ENCODE measurements around the gene ABHD10. TPM values are rescaled to one million over a fixed set of nuclear protein-coding genes. Genes with fewer than 3 reads are reported as not detected.
"Not testable (repeated sequence)": the region's sequence is repeated elsewhere in the genome, so short reads cannot be mapped to it uniquely, and the experiment has no call there.

The ABHD10 gene
- total RNA-seq, 1 donor from 2014 or later, result 29.7 TPM

GRCh38 chr3:112020674-112021085 lies 41.9 kb downstream of the ABHD10 start:
- intact Hi-C loops (cut with micrococcal nuclease), result no loop called here

GRCh38 chr3:112027142-112027541 lies 48.3 kb downstream of the ABHD10 start:
- intact Hi-C loops (cut with micrococcal nuclease), result no loop called here

GRCh38 chr3:112027826-112028225 lies 49.0 kb downstream of the ABHD10 start:
- intact Hi-C loops (cut with micrococcal nuclease), result no loop called here

GRCh38 chr3:112030901-112031300 lies 52.1 kb downstream of the ABHD10 start:
- intact Hi-C loops (cut with micrococcal nuclease), result no loop called here

GRCh38 chr3:112032098-112032731 lies 53.4 kb downstream of the ABHD10 start:
- intact Hi-C loops (cut with micrococcal nuclease), result no loop called here

GRCh38 chr3:112034436-112034835 lies 55.6 kb downstream of the ABHD10 start, which contains the start of gene TMPRSS7:
Gene TMPRSS7 (plus strand): TSS chr3:112034736. CDS start chr3:112034846, 110 bp downstream.
- intact Hi-C loops (cut with micrococcal nuclease), result no loop called here

- intact Hi-C loops (cut with micrococcal nuclease), result no loop called here
Measured at GRCh38 chr3:112035241-112035640, 56.4 kb downstream of the ABHD10 start.

- intact Hi-C loops (cut with micrococcal nuclease), result not testable (repeated sequence)
Measured at GRCh38 chr3:112037194-112037593, 58.4 kb downstream of the ABHD10 start.

GRCh38 chr3:112038863-112039262 lies 60.0 kb downstream of the ABHD10 start:
- intact Hi-C loops (cut with micrococcal nuclease), result no loop called here

- intact Hi-C loops (cut with micrococcal nuclease), result no loop called here
Measured at GRCh38 chr3:112041321-112041720, 62.5 kb downstream of the ABHD10 start.

- intact Hi-C loops (cut with micrococcal nuclease), result loop anchor here (1.0 kb wide), 5 partner anchors 29 to 374 kb away; partner anchors contain the start of gene C3orf52
Measured at GRCh38 chr3:112042842-112043280, 64.0 kb downstream of the ABHD10 start.

Other genes with a start within 250 kb of the ABHD10 start
- gene PHLDB2, start 119.8 kb upstream of the ABHD10 start, total RNA-seq, result 2.8 and 3.4 TPM in 2 replicates
- 0.66 and 0.73 TPM in 2 replicates for gene TAGLN3, start 19.9 kb downstream of the ABHD10 start, total RNA-seq
- gene TMPRSS7, start 55.7 kb downstream of the ABHD10 start, total RNA-seq, result not detected in 2 replicates
- 10.1 and 11.0 TPM in 2 replicates for gene C3orf52, start 107.4 kb downstream of the ABHD10 start, total RNA-seq
- 5.3 and 5.7 TPM in 2 replicates for gene GCSAM, start 154.2 kb downstream of the ABHD10 start, total RNA-seq

Measured in T-helper 1 cell treated with Interleukin-12 subunit alpha and Interleukin-12 subunit beta and Interleukin-4 antibody, amounts not matched to agents 30 ng/mL and 1 ng/mL, for 36 hours (primary cell).